Stimulated activated CD8-positive, alpha-beta memory T cell treated with anti-CD3 and anti-CD28 coated beads, Interleukin-15, amount 100 ng/mL, for 24 hours (primary cell): Measurements from ENCODE around the gene HSBP1.
A peak's percentile ranks its signal among the peaks of the same experiment; 100 is the strongest.

ENCODE experiments used
- DNase-seq: peaks from one replicate; pipeline ENCODE4 v3.0.0-alpha.2; 2020; ENCODE audit warnings: low read depth

Gene HSBP1

DNA sequence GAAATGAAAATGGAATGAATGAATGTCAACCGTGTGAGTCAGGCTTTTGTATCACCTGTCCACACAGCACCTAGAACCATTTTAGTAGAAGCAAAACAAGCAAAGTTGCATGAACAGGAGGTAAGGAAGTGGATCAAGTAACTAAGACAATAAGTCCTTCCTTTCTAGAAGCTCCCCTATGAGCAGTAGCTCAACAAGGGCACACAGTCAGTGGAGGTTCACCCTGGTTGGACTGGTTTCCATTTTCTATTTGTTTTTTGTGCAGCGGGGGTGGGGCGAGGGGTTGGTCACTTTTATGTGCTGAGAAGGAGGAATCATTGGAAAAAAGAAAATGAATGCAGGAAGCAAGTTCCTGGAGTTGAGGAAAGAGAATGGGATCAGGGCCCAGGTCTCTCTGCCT lies 4.0 kb upstream of the HSBP1 start:
- no peak for DNase-seq

- no peak for DNase-seq
Observed at GRCh38 chr16:83804366-83804765, 3.4 kb upstream of the HSBP1 start.

GRCh38 chr16:83806036-83806435 lies 1.7 kb upstream of the HSBP1 start:
- DNase-seq: no peak

DNA sequence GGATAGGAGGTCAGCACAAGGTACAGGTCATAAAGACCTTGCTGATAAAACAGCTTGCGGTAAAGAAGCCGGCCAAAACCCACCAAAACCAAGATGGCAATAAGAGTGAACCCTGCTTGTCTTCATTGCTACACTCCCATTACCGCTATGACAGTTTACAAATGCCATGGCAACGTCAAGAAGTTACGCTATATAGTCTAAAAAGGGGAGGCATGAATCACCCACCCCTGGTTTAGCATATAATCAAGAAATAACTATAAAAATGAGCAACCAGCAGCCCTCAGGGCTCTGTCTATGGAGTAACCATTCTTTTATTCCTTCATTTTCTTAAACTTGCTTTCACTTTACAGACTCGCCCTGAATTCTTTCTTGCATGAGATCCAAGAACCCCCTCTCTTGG lies 1.0 kb upstream of the HSBP1 start:
- no peak for DNase-seq

GRCh38 chr16:83807327-83807709 lies 460 bp upstream of the HSBP1 start:
- no peak for DNase-seq

DNA sequence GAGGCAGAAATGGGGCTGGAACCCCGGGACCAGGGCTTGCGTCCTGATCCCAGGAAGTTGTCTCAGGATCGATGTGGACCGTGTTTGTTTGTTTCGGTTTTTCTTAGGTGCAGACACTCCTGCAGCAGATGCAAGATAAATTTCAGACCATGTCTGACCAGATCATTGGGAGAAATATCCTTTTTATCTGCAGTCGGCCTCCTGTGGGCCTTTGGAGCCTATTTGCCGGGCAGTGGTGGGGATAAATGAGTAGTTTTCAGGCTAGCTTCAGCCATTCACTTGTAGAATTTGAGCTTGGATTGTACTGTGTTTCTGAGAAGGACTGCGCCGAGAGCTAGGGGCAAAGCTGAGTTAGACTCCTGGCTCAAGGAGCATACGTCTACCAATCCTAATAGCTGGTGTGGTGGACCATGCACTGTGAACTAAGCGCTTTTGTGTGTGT lies 816 bp downstream of the HSBP1 start:
- DNase-seq: no peak

DNA sequence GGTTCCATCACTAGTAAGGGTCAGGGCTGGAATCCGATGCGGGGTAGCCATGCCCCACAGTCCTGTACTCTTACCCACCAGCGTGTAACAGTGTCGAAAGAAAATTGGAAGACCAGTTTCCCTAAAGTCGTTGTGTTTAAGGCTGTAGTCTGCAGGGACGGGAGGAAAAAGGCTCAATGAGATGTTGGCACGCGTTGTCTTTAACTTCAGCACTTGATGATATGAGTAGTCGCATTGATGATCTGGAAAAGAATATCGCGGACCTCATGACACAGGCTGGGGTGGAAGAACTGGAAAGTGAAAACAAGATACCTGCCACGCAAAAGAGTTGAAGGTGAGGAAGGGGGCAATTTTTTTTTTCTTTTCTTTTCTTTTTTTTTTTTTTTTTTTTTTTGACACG lies 1.3 kb downstream of the HSBP1 start:
- DNase-seq: no peak

- no peak for DNase-seq
Observed at GRCh38 chr16:83810901-83811300, 3.1 kb downstream of the HSBP1 start.

DNA sequence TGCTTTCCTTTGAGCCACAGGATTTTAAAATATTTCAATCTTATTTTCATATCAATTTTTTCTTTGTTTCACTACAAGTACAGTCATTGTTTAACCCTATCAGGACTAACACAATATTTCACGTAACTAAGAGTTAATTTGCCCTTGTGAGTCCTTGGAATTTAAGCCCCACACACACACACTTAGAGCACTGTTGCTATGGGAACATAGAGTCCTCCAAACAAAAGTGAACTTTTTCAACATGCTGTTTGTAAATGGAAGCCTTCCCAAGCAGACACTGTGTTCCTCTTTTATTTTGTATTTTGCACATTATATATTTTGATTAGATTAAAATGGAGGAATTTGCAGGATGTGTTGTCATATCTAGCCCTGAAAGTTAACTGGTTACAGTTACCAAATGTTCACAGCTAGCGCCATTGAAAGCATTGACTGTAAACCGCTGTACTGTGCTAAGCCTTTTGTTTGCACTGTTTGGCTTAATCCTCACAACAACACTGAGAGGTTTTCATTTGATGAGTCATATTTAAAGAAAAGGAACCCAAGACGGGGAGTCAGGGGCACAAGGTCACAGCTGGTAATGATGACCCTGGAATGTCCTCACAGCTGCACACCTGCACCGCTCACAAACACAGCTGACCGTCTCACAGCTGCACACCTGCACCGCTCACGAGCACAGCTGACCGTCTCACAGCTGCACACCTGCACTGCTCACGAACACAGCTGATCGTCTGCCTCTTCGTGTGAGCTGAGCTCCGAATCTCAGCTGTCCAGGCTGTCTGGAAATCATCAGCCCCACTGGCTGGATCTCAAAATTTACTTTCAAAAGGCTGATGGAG lies 6.3 kb downstream of the HSBP1 start:
- no peak for DNase-seq

DNA sequence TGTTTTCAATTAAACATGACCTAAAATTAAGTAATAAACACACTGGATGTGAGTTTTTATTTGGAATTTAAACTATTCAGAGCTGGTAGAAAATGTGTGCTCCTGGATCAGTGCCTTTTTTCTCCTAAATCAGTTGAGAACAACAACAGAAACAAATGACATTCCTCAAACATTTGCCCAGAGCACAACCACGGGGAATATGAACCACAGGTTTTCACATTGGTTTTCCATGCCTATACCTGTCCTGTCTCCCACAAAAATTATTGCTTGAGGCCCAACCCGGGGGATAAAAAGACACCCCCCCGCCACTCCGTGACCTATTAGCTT lies 6.8 kb downstream of the HSBP1 start:
- DNase-seq: no peak

DNA sequence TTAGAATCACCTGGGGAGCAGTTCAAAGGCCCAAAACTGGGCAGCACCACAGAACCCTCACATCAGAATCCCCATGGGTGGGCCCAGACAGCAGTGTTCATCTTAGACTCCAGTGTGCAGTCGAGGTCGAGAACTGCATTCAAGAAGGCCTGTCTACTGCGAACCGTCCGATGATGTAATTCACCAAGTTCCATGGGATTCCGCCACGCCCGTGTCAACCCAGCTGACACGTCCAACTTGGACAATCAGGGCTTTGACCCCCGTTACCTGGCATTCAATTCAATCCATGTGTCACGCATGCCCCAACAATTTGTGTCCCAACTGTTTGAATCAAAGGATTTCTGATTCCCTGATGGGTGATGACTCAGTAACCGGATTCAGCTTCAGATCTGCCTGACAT lies 9.2 kb downstream of the HSBP1 start:
- DNase-seq: no peak

- no peak for DNase-seq
Observed at GRCh38 chr16:83818276-83818675, 10.5 kb downstream of the HSBP1 start.

GRCh38 chr16:83819361-83819760 lies 11.6 kb downstream of the HSBP1 start:
- no peak for DNase-seq

- DNase-seq: peak; percentile 79
Observed at GRCh38 chr16:83826146-83826913, 18.6 kb downstream of the HSBP1 start.

GRCh38 chr16:83830091-83830768 lies 22.5 kb downstream of the HSBP1 start:
- DNase-seq: no peak

DNA sequence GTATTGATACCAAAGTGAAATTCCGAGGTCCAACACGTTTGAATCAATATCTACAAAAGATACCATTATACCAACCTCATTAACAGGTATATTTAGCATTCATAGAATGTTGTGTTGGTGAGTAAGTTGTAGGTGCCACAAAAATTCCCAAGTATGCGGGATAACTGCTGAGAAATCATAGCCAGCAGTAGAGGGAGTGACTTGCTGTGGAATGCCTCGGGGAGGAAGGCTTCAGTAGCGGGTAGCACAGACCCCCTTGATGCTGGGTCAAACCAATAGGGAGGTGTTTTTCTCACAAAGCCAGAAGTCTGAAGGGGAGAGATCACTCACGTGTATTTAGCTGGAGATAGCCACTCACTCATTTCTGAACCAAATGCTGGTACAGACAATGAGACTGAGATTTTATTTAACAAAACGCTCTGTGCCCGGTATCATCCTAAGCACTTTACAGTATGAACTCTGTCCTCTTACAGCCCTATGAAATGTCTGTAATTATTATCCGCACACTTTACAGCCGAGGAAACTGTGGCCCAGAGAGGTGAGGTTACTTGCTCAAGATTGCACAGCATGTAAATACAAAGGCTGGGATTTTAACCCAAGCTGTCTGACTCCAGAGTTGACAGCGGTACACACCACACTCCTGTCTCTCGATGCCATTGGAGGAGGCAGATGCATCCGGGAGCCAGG lies 23.1 kb downstream of the HSBP1 start:
- no peak for DNase-seq

GRCh38 chr16:83831456-83831987 lies 23.7 kb downstream of the HSBP1 start:
- DNase-seq: no peak

GRCh38 chr16:83833921-83834320 lies 26.1 kb downstream of the HSBP1 start:
- DNase-seq: no peak

DNA sequence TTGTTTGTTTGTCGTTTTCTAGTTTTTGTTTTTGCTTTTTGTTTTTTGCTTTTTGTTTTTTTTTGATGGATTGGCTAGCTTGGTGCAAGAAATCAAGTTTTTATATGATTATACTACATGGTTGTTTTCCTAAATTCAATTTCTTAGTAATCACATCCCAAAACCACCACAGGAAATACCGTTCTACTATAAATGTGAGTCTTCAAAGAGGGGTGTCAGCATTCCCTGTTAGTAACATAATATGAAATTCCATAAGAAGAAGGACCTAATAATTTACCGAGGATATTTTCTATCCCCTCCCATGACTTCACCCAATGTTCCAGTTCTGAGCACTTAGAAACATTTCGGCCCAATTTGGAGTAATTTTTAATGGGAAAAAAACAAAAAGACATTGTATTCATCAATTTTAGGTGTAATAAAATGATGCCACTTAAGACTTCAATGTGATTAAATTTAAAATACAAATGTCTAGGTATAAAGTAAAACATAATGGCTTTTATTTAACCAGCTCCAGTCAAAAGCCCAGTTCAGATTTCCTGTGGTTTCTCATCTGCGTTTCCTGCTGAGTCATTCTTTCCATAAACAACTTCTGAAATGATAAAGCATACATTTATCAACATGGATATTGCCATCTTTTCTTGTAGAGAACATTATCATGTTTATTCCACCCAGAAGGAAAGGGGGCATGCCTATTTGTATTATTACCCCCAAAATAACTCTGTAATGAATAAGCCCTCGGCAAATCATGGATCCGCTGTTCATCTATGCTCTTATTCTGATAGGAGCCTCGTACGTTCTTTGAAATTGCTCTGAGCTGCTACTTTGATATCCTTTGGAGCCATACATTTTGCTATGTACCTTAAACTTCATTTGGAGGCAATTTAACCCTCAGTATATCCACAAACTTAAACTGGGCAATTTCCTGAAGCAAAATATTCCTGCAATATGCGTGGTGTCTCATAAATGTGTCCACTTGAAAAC lies 28.1 kb downstream of the HSBP1 start:
- no peak for DNase-seq

DNA sequence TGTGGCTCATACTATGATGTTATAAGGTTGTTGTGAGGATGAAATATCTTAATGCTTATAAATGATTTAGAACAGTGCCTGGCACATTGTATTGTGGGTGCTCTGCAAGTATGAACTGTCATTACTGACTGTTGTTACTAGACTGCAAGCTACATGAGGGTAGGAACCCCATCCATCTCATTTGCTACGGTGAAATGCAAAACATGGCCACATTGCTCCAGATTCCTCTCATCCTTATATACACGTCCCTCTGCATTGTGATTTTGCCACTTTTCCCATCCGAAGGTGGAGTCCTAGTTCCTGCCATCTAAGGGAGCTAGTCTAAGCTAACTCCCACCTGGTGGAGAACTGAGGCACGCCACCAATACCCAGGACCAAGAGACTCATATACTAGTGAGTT lies 29.8 kb downstream of the HSBP1 start:
- no peak for DNase-seq

- DNase-seq: no peak
Observed at GRCh38 chr16:83838151-83838550, 30.4 kb downstream of the HSBP1 start.
